Fibroblast of lung (primary cell): ENCODE measurements around the gene SPACDR. TPM values are rescaled to one million over a fixed set of nuclear protein-coding genes. Genes with fewer than 3 reads are reported as not detected.
"Not testable (repeated sequence)": the region's sequence is repeated elsewhere in the genome, so short reads cannot be mapped to it uniquely, and the experiment has no call there.

Experiments
- DNase-seq, 2 donors: peaks; one replicate each; pipeline versions ENCODE4 v3.0.0 to v3.0.0-alpha.2; 2010; ENCODE audit warnings: low read depth in 2 of 2
- H2AFZ ChIP-seq: 2 replicates; pipeline ENCODE4 v1.5.1; 2012; ENCODE audit warnings: low read length, control low read depth, inconsistent platforms
- H3K27ac ChIP-seq: 2 replicates; pipeline ENCODE4 v1.5.1; 2011; ENCODE audit warnings: low read length, control low read depth; ENCODE audit not compliant: insufficient read depth
- H3K27me3 ChIP-seq: 2 replicates; pipeline ENCODE4 v1.5.1; 2011; ENCODE audit warnings: mild to moderate bottlenecking, low read length; ENCODE audit not compliant: control insufficient read depth, insufficient read depth
- H3K36me3 ChIP-seq: 2 replicates; pipeline ENCODE4 v1.5.1; 2011; ENCODE audit warnings: low read length; ENCODE audit not compliant: control insufficient read depth, insufficient read depth
- H3K4me1 ChIP-seq: 2 replicates; pipeline ENCODE4 v1.5.1; 2011; ENCODE audit warnings: low read length; ENCODE audit not compliant: control insufficient read depth, insufficient read depth; ENCODE audit errors: extremely low read depth
- H3K4me2 ChIP-seq: 2 replicates; pipeline ENCODE4 v1.5.1; 2011; ENCODE audit warnings: low read length, control low read depth; ENCODE audit not compliant: insufficient read depth; ENCODE audit errors: extremely low read depth
- H3K4me3 ChIP-seq, 4 experiments: fragments of 200-600 bp in 1 of 4; sonication (generic) in 1 of 4; replicated peaks in 1 of 4; 2 replicates each; pipeline ENCODE4 v1.5.1; 2011 to 2016; ENCODE audit warnings: low read length in 4 of 4, low read depth in 3 of 4, mild to moderate bottlenecking in 3 of 4, control low read depth in 2 of 4, inconsistent platforms in 1 of 4, mixed read lengths in 1 of 4; ENCODE audit not compliant: insufficient read depth in 1 of 4; ENCODE audit errors: control extremely low read depth in 1 of 4
- H3K79me2 ChIP-seq: 2 replicates; pipeline ENCODE4 v1.5.1; 2012; ENCODE audit warnings: mild to moderate bottlenecking, low read length, inconsistent platforms; ENCODE audit not compliant: control insufficient read depth, insufficient read depth
- H3K9ac ChIP-seq: 2 replicates; pipeline ENCODE4 v1.5.1; 2011; ENCODE audit warnings: mild to moderate bottlenecking, low read length, control low read depth; ENCODE audit not compliant: insufficient read depth
- H3K9me3 ChIP-seq: 2 replicates; pipeline ENCODE4 v1.5.1; 2012; ENCODE audit warnings: low read depth, low read length; ENCODE audit not compliant: control insufficient read depth, insufficient read depth
- H4K20me1 ChIP-seq: 2 replicates; pipeline ENCODE4 v1.5.1; 2011; ENCODE audit warnings: low read length; ENCODE audit not compliant: control insufficient read depth, insufficient read depth; ENCODE audit errors: extremely low read depth
- CTCF ChIP-seq, 2 donors: IDR thresholded peaks in 1 of 2; conservative IDR thresholded peaks in 1 of 2; 1 replicate in 1 of 2; 2 replicates in 1 of 2; pipeline ENCODE4 v1.5.1; 2011 to 2012; ENCODE audit warnings: low read length in 2 of 2, control low read depth in 1 of 2, inconsistent platforms in 1 of 2, low read depth in 1 of 2, mild to moderate bottlenecking in 1 of 2
- EZH2 ChIP-seq: IDR thresholded peaks from 2 replicates; pipeline ENCODE4 v1.5.1; 2012; ENCODE audit warnings: low read length, control low read depth, mild to moderate bottlenecking; ENCODE audit errors: missing control alignments
- polyA plus RNA-seq, 2 donors: library from polyadenylated mRNA; depleted of rRNA in 1 of 2; stranded (reverse) in 1 of 2; unstranded in 1 of 2; fragments of >200 nt; gene quantifications; 2 replicates each; pipeline ENCODE4 v1.2.1, GENCODE V29; 2011 to 2012; ENCODE audit warnings: missing spikeins in 1 of 2
- total RNA-seq: library from RNA; depleted of rRNA; stranded (reverse); fragments of >200 nt; gene quantifications from 2 replicates; pipeline ENCODE4 v1.2.1, GENCODE V29; 2014

Gene SPACDR
- total and polyA plus RNA-seq, 2 donors (not counting 1 experiment from before 2014, with no cell fraction given) = 0.25 to 0.50 TPM

- TF ChIP-seq EZH2 (no peak), CTCF (conservative IDR thresholded peaks at IDR 0.05 in 1 of 2, IDR thresholded peaks at IDR 0.05 in 1 of 2; ENCODE audit: low read depth in 1 of 2, low read length in 2 of 2) (no peak)
- H3K27ac ChIP-seq = no peak overlapping the region
Measured at GRCh38 chr7:100509231-100509630, 45.2 kb upstream of the SPACDR start.

DNA sequence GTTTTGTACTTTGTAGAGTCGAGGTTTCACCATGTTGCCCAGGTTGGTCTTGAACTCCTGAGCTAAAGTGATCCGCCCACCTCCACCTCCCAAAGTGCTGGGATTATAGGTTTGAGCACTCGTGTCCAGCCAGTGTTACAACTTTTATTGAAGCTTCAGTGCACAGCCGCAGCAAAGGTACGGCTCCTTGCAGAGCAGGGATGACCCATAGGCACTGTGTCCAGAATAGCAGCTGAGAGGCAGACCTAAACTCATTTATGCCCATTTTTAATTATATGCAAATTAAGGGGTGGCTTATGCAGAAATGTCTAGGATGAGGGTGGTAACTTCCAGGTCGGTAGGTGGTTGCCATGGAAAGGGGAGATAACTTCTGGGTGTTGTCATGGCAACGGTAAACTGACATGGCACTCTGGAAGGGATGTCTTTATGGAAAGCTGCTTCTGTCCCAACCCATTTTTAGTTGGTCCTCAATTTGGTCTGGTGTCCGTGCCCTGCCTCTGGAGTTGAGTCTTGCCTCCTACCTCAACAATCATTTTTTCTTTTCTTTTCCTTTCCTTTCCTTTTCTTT lies 42.4 kb upstream of the SPACDR start:
- H4K20me1 ChIP-seq = no peaks in the 10 kb centered on the region
- H3K9ac ChIP-seq = no peak overlapping the region
- no peak overlapping the region for H2AFZ ChIP-seq
- no peaks in the 10 kb centered on the region for H3K9me3 ChIP-seq
- TF ChIP-seq CTCF (conservative IDR thresholded peaks at IDR 0.05 in 1 of 2, IDR thresholded peaks at IDR 0.05 in 1 of 2; ENCODE audit: low read depth in 1 of 2, low read length in 2 of 2) (no peak), EZH2 (no peak)
- peaks cover 2% of the 10 kb centered on the region for H3K4me1 ChIP-seq
- DNase-seq = no peak
- H3K4me3 ChIP-seq = no peak overlapping the region
- no peak overlapping the region for H3K27ac ChIP-seq
- no peaks in the 10 kb centered on the region for H3K36me3 ChIP-seq
- H3K79me2 ChIP-seq = no peaks in the 10 kb centered on the region
- no peaks in the 10 kb centered on the region for H3K27me3 ChIP-seq
- H3K4me2 ChIP-seq = no peak overlapping the region

More at GRCh38 chr7:100509231-100509630, 45.2 kb upstream of the SPACDR start:
- no peak overlapping the region for H3K9ac ChIP-seq
- no peaks in the 10 kb centered on the region for H3K79me2 ChIP-seq
- no peaks in the 10 kb centered on the region for H3K9me3 ChIP-seq
- H3K4me3 ChIP-seq = no peak overlapping the region
- H3K4me1 ChIP-seq = peaks cover 2% of the 10 kb centered on the region
- H2AFZ ChIP-seq = peak overlapping the region; percentile 55
- H3K36me3 ChIP-seq = no peaks in the 10 kb centered on the region
- H4K20me1 ChIP-seq = no peaks in the 10 kb centered on the region
- no peaks in the 10 kb centered on the region for H3K27me3 ChIP-seq
- no peak overlapping the region for H3K4me2 ChIP-seq
- DNase-seq = peak; percentile 71 to 81

GRCh38 chr7:100504887-100505611 lies 41.0 kb upstream of the SPACDR start:
- no peaks in the 10 kb centered on the region for H3K79me2 ChIP-seq
- H4K20me1 ChIP-seq = no peaks in the 10 kb centered on the region
- peaks cover 2% of the 10 kb centered on the region for H3K4me1 ChIP-seq
- no peak overlapping the region for H2AFZ ChIP-seq
- no peak overlapping the region for H3K4me3 ChIP-seq
- H3K27me3 ChIP-seq = no peaks in the 10 kb centered on the region
- no peak for DNase-seq
- no peak overlapping the region for H3K27ac ChIP-seq
- H3K9ac ChIP-seq = no peak overlapping the region
- no peaks in the 10 kb centered on the region for H3K36me3 ChIP-seq
- no peak for TF ChIP-seq EZH2
- no peak overlapping the region for H3K4me2 ChIP-seq
- no peaks in the 10 kb centered on the region for H3K9me3 ChIP-seq

DNA sequence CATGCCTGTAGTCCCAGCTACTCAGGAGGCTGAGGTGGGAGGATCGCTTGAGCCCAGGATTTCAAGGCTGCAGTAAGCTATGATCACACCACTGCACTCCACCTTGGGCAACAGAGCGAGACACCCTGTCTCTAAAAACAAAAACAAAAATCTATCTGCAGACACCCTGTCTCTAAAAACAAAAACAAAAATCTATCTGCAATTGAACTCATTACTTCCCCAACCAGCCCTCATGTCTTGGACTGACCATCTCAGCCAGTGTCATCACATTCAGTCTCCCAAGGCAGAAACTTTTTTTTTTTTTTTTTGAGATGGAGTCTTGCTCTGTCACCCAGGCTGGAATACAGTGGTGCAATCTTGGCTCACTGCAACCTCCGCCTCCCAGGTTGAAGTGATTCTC lies 40.0 kb upstream of the SPACDR start:
- not testable (repeated sequence) for DNase-seq, H3K27ac ChIP-seq, H3K9ac ChIP-seq, H4K20me1 ChIP-seq, H3K27me3 ChIP-seq, H3K4me2 ChIP-seq, H3K4me1 ChIP-seq, H3K4me3 ChIP-seq, H3K36me3 ChIP-seq, H3K79me2 ChIP-seq, H2AFZ ChIP-seq, H3K9me3 ChIP-seq

- not testable (repeated sequence) for H3K9me3 ChIP-seq, H4K20me1 ChIP-seq, H3K4me3 ChIP-seq, H3K79me2 ChIP-seq, DNase-seq, H2AFZ ChIP-seq, H3K27me3 ChIP-seq, H3K36me3 ChIP-seq, H3K27ac ChIP-seq, H3K4me1 ChIP-seq, H3K9ac ChIP-seq, H3K4me2 ChIP-seq
Measured at GRCh38 chr7:100500743-100501142, 36.7 kb upstream of the SPACDR start.
